HG03196 (cell line): ENCODE measurements around the gene ZNF500.

Source experiments
- ATAC-seq: cut with Tn5 transposase; IDR thresholded peaks from one replicate; pipeline ENCODE4 v1.9.1; 2021; ENCODE audit not compliant: unreplicated experiment

Gene ZNF500

DNA sequence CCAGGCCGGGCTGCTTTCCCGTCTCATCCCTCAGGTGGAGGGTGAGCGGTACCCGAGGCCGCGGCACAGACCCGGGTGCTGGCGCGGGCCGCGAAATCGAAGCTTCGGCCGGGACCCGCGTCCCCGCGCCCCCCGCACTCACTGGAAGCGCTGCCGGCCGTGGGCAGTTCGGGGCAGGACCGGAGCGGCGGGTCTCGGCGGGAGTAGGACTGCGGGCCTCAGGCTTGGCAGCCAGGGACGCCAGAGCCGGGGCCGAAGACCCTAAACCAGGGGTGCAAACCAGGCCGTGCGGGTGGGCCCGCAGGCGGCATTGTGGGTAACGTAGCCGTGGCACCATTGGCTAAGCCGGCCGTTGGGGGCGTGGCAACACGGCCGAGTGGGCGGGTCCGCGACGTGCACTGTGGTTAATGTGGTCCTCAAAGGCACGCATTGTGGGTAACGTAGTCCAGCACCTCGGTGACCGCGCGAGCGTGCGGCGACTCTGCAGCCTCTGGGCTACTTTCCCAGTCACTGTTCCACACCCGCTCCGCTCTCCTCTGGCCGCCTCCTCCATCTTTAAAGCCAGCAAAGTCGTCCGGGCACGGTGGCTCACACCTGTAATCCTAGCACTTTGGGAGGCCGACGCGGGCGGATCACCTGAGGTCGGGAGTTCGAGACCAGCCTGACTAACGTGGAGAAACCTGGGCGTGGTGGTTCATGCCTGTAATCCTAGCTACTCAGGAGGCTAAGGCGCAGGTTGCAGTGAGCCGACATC is at the start of gene ZNF500:
TSS of gene ZNF500 (minus strand) at position 288 of the 754 bp plus-strand sequence. CDS start 1,184 bp downstream, outside the sequence.
- ATAC-seq: peak; percentile 88

GRCh38 chr16:4814542-4815173 is 47.7 kb upstream of the ZNF500 start:
- ATAC-seq: no peak

GRCh38 chr16:4814046-4814445 is 47.1 kb upstream of the ZNF500 start:
- no peak for ATAC-seq

DNA sequence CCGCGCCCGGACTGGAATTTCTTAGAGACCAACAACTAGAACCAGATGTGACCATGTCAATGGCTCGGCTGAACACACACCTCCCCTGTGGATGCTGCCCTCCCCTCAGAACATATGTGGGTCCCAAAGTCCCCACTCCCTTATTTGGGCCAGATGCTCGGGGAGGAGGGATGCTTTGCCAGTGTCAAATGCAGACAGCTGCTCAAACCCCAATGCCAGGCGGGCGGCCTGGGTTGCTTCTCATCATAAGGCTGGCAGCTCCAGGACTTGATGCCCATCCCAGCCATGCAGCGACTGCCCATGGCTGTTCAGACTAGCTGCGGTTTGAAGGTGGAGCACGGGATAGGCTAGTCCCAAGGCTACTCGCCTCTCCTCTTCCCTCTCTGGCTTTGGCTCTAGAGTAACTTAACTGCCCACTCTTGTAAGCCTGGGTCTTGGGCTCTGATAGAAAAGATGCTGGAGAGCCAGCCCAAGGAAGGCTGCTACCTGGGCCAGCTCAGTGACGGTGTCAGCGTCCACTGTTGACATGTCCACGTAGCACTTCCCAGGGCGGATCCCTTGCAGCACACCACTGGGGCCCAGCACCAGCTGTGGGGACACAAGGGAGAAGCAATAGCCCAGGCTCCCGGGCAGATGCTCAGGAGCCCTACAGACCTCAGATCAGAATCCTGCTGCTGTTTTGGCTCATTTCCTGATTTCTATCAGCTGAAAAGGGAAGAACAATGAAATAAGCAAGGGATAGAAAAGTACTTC is 46.5 kb upstream of the ZNF500 start:
- no peak for ATAC-seq

DNA sequence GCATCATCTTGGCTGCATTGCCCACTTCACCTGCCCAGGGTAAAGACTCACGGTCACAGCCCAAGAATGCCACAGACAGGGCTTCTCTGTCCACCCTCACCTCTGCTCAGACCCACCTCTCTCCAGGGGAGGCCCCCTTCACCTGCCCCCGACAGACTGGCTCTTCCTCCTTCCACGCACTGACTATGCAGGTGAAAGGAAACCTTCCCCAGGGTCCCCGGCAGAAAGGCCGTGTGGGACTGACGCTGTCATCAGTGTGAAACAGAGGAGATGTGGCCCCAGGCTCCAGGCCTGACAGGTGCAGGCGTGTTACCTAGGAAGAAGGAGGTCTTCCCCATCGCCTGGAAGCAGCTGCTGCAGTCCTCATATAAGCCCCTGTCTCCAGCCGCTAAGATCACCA is 44.8 kb upstream of the ZNF500 start:
- ATAC-seq: no peak

GRCh38 chr16:4811242-4811641 is 44.3 kb upstream of the ZNF500 start:
- ATAC-seq: no peak

- no peak for ATAC-seq
Observed at GRCh38 chr16:4806280-4806679, 39.3 kb upstream of the ZNF500 start.

- no peak for ATAC-seq
Observed at GRCh38 chr16:4805231-4805630, 38.3 kb upstream of the ZNF500 start.

GRCh38 chr16:4803898-4804762 is 37.2 kb upstream of the ZNF500 start:
- ATAC-seq: no peak

- ATAC-seq: no peak
Observed at GRCh38 chr16:4803401-4803844, 36.5 kb upstream of the ZNF500 start.

- peak; percentile 86 for ATAC-seq
Observed at GRCh38 chr16:4802659-4803287, 35.8 kb upstream of the ZNF500 start.

DNA sequence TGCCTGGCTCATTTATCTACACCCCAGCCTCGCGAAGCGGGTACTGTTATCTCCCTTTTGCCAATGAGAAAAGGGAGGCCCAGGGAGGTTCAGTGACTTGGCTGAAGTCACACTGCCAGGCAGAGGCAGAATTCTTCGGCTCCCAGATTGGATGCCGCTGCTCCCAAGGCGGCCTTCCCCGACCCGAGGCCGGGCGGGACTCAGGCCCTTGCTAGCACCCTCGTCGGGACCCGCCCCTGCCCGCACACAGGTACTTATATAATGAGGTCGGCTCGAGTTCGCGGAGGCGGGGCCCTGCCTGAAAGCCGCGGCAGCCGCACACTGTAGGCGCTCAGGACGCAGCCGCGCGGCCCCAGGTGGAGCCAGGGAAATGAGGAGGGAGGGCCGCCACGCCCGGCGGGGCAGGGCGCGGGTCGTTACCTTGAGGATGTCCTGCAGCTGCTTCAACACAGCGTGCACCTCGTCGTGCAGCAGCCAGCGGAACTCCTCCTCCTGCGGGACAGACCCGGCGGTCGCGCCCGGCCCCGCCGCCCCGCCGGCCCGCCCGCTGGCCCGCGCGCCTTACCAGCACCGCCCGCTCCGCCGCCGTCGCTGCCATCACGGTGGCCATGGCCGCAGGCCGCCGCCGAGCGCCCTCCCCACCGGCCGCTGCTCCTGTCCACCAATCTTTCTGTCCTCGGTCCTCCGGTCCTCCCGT is 35.1 kb upstream of the ZNF500 start, which contains the start of gene ROGDI:
TSS of gene ROGDI (minus strand) at position 672 of the 697 bp plus-strand sequence. CDS start at position 610, 62 bp downstream.
- ATAC-seq: peak; percentile 44

DNA sequence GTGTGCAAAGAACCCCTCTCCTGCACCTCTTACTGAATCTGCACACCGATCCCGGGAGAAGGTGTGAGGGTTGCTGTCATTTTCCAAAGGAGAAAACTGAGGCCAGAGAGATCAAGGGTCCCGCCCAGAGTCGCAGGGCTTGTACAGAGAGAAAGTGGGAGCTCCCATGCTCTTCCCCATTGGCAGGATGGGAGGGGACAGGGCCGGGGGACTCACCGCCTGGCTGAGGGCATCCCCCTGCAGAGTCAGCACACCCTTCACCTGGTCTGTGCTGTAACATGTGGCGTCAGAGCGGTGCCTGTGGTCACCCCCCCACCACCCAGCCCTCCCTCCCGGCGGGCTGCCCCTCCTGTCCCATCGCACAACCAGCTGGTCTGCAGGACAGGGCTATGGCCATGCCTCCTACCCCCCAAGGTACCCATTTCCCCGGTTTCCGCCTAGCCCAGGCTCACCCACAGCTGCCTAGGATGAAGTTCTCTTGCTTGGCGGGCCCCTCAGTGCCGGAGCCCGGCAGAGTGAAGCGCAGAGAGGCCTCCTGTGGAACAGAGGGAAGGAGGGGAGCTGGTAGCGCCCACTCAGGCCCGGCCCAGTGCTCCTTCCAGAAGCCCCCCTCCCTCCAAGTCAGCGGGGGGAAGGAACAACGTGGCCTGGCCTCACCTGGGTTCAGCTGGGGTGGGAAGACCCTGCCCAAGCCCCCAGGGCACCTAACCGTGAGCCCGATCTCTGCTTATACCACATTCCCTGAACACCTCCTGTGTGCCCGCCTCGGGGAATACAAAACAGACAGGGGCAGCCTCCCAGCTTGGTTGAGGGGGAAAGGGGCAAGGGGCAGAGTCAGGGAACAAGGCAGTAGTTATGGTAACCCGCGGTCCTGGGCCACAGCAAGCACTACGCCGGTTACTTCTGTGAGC is 34.3 kb upstream of the ZNF500 start:
- no peak for ATAC-seq

GRCh38 chr16:4800290-4801041 is 33.5 kb upstream of the ZNF500 start:
- ATAC-seq: no peak

DNA sequence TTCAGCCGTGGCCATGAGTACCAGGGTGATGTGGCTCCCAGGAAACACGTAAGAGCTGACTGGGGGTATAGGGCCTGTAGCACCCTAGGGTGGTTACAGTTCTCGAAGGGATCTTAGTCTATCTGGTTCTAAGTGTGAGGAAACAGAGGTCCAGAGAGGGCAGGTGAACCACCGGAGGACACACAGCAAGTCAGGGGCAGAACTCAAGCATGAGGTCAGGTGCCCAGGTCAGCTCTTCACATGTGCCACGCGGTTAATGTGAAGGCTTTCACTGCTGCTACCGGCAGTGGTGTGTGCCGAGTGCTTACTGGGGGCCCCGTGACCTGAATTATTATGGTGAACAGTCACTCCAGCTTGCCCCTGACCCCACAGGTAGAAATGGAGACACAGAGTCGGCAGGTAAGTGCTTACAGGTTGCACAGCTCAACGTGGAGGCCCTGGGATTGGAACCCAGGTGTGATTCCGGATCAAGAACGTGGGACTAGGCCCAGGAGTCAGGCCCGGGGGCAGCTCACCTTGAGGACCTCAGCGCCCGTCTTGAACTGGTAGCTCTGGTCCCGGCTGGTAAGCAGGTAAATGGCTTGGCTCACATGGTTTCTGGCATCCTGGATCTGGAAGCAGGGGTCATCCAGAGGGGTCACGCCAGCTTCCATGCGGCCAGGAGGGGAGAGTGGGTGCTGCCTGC is 32.4 kb upstream of the ZNF500 start:
- no peak for ATAC-seq

DNA sequence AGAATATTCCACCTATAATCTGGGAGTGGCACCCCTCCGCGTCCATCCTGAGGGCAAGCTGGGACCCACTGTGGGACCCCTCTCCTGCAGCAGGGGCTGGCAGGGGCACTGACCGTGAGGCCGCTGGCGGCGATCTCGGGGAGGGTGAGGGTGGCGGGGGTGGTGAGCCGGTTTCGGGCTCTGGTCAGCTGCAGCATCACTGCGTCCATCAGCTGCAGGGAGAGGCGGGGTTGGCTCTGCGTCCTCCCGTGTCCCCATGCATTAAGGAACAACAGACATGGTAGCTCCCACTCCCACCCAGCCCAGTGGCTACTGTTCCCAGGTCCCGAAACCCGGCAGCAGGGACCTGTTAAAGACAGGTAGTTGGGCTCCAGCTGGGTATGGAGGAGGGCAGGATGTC is 31.5 kb upstream of the ZNF500 start:
- ATAC-seq: no peak

DNA sequence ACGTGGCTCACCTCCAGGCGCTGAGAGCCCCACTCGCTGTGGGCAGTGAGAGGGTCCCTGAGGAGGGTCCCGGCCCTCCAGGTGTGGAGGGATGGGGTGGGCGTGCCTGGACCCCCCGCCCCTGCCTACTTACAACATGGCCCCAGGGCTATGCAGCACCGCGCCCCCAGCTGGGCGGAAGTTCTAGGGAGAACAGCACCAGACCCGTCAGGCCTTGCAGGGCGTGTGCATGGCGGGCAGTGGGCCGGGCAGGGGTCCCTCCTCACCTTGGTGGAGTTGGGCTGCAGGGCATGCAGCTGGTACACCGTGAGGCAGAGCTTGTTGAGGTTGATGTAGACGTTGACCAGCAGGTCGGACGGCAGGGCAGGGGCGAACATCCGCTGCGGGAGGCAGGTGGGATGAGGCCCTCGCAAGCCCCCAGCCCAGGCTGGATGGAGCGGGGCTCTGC is 30.9 kb upstream of the ZNF500 start:
- ATAC-seq: no peak
